ENCODE data around the gene ATP8B4.

ATP8B4 gene

GRCh38 chr15:50057905-50058639, 61.0 kb downstream of the ATP8B4 start:
- DNase-seq, result no peak

DNA sequence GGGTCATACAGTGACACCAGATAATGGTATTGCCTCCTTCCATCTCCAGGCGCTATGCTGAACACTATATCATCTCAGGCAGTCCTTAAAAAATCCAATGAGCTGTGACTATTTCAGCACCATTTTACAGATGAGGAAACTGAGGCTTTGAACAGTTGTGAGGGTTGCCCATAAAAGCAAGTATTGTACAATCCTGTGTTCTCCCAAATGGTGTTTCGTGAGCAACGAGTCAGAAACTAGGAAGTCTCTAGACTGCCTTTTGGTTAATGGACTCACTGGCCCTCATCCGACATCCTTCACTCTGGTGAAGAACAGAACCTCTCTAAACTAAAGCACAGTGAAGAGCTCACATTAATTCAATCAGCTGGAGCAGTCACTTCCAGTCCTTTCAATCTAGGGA, 61.8 kb downstream of the ATP8B4 start:
- DNase-seq, result no peak

GRCh38 chr15:50055750-50056157, 63.3 kb downstream of the ATP8B4 start:
- no peak for DNase-seq

- DNase-seq, result no peak
These were observed 63.7 kb downstream of the ATP8B4 start for GRCh38 chr15:50055332-50055731.

DNA sequence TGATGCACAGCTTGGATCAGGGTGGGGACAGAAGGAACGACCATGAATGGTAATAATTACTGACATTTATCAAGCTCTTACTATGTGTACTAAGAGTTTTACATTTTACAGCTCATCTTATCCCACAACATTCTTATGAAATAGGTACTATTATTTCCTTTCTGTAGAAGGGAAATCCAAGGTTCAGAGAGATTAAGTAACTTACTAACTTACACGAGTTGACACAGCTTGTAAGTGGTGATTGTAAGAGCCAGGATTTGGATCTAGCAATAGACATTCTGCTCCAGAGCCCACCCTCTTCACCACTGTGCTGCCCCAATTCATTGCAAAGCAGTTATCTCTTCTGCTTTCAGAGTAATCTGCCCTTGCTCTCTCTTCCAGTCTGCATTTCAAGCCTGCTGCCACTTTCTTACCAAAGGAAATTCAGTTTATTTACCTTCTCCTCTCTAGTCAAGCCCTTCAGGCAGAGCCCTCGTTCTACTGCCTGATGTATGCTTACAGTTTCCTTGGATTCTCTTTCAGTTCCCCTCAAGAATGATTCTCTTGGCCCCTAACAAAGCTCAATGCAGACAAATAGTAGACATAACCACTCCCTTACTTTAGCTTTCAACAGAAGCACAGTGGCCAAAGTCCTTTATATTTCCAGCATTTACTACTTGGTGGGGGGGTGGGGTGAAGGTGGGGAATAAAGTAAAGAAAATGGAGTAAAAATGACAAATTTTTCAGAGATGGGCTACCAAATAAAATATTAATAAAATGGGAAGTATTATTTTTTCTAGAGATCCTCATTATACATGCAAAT, 65.8 kb downstream of the ATP8B4 start:
- DNase-seq, result no peak

DNA sequence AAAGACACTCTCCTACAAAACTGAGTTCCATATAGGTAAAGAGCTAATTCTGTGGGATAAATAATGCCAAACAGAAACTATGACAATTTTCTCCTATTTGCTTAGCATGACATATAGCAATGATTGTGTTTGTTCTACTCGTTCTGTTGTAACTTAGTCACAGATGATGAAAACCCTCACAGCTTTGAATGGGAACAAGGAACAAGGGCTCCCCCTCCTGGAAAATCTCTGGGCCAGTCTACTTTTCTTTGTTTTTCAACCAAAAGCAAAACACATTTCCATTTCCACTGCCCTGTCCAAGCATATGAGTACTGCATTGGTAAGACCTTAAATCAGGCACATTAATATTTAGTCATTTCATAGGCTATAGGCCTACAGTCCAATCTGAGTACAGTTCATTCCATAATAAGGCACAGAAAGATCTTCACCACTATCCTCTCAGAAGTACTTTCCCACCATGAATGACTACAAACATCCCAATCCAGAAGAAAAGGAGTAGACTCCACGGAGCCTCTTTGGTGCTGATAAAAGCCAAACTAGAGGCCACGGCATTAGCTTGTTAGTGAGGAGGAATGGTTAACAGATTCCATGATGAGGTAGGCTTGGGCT, 67.1 kb downstream of the ATP8B4 start:
- peak; percentile 29 for DNase-seq

DNA sequence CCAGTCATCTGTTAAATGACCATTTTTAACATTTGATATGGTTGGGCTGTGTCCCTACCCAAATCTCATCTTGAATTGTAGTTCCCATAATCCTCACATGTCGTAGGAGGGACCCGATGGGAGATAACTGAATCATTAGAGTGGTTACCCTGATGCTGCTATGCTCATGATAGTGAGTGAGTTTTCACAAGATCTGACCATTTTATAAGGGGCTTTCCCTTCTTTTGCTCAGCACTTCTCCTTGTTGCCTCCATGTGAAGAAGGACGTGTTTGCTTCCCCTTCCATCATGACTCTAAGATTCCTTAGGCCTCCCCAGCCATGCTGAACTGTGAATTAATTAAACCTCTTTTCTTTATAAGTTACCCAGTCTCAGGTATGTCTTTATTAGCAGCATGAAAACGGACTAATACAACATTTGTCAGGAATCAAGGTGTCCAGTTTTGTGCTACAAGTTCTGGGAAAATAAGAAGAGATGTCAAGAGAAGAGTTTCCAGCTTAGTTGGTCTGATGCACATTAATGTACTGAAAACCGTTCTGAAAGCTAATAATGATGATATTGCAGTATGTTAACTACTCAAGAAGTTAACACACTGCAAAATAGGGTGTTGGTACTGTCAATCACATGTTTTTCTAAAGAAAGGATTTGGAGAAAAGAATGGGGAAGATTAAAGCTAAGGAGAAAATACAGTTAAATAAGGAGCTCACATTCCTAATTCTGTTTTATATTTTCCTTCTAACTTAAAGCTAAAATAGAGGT, 67.9 kb downstream of the ATP8B4 start:
- DNase-seq, result no peak

- DNase-seq, result no peak
These were observed 69.2 kb downstream of the ATP8B4 start for GRCh38 chr15:50049871-50050270.

DNA sequence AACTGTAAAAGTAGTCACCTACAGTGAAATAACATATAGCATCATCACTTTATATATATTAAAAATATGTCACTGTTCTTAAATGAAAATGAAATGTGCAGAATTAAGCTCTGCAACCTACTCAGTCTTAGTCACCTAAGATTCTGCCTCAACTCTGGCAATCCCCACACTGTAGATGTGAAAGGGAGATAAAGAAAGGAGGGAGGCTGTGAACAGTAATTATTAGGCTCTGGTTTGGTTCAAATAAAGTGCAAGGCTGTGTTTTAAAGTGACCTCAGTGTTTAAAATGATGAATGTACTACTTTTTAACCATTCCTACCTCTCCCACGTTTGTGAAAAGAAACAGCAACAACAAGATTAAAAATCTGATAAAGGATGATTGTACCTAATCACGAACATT, 72.2 kb downstream of the ATP8B4 start:
- DNase-seq, result peak; percentile 23

DNA sequence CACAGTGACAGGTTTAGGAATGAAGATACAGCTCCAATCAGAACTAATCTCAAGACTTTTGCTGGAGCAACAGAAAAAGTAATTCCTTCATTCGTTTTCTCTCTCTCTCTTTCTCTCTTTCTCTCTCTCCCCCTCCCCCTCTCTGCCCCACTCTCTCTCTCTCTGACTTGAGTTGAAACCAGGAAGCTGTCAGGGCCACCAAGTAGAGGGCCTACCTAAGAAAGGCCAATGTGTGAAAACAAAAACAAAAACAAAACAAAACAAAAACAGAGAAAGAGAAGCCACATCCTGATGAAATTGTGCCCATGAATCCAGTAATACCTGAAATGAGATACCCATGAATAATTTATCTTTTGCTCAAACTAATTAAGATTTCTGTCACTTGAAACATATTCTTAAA, 72.9 kb downstream of the ATP8B4 start:
- DNase-seq, result peak; percentile 56

DNA sequence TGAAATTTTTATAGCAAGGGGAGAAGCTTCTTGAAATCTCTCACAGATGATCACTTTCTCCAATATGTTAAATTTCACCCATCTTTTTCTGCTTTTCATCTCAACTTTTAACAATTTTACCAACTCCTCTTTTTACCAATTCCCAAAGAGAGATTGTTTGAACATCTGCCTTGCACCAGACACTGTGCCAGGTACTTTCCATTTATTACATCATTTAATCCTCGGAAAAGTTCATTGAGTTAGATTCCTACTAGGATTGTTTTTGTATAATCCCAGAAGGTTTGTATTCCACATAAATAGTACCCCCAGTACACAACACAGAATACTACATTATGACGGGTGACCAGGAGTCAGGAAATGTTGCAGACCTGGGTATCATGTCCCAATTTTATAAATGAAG, 74.1 kb downstream of the ATP8B4 start:
- DNase-seq, result no peak

- no peak for DNase-seq
These were observed 74.6 kb downstream of the ATP8B4 start for GRCh38 chr15:50044406-50044805.

DNA sequence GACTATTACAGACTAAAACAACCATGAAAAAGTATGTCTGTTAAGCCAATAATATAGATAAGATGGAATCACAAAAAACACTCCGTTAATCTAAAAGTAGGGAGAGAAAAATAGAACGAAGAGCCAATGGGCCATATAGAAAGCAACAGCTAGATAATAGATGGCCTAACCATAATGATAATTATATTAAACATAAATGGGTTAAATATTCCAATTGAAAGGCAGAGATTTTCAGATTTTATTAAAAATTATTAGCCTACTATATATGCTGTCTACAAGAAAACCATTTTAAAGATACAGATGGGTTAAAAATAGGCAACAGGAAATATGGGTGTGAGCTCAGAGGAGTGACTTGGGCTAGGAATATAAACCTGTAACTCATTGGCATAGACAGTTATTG, 76.3 kb downstream of the ATP8B4 start:
- DNase-seq, result no peak

DNA sequence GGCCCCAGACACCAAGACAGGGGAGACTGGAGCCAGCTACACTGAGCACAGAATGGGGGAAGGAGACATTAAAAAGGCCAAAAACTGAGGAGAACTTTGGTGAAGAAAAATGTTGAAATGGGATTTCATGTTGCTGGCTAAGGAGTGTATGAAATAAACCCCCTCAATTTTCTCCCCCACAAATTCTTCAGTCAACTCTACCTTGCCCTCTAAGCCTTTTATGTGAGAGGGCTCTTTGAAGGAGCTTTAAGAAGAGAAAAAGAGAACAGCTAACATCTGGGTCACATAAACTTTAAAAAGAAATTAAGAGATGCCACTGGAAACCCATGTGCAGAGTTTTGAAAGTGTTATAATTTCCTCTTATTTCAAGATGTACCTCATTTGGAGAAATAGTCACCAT, 88.6 kb downstream of the ATP8B4 start:
- no peak for DNase-seq

DNA sequence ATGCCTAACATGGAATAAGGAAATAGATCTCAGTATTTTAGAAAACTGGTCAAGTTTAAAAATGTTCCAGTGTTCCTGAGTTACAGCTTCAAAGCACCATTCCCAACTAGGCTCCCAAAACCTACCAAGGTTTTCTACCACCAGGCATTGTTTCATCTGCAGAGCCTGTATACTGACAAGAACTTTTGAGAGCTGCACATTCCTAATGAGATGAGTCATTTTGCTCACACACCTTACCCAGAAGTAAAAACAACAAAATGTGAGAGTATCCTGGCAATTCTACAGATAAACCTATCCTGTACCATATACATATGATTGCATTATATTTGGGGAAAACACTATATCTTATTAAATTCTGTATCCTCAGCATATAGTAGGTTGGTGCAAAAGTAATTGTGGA, 90.7 kb downstream of the ATP8B4 start:
- DNase-seq, result no peak

- no peak for DNase-seq
These were observed 94.8 kb downstream of the ATP8B4 start for GRCh38 chr15:50024281-50024680.

- no peak for DNase-seq
These were observed 100.5 kb downstream of the ATP8B4 start for GRCh38 chr15:50018491-50018890.

GRCh38 chr15:50017522-50017921, 101.5 kb downstream of the ATP8B4 start:
- DNase-seq, result no peak

GRCh38 chr15:50016951-50017350, 102.1 kb downstream of the ATP8B4 start:
- no peak for DNase-seq

- DNase-seq, result no peak
These were observed 106.2 kb downstream of the ATP8B4 start for GRCh38 chr15:50012790-50013189.

DNA sequence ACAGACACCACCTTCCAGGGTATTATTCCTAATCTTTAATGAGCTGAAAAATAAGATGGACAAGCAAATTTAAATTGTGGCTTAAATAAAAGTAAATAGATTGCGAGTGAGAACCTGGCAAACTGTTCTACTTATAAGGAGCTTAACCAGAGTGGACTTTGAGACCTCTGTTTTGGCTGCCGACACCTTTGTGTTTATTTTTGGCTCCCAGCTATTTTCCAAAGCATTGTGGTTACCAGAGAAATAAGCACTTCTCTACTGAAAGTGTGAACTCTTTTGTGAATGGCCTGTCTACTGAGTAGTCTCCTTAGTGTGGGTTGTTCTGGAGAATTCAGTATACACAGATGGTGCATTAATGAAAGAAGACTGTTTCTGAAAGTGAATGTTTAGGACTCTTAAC, 109.4 kb downstream of the ATP8B4 start:
- no peak for DNase-seq

GRCh38 chr15:50003786-50004334, 115.2 kb downstream of the ATP8B4 start:
- peak; percentile 71 for DNase-seq

DNA sequence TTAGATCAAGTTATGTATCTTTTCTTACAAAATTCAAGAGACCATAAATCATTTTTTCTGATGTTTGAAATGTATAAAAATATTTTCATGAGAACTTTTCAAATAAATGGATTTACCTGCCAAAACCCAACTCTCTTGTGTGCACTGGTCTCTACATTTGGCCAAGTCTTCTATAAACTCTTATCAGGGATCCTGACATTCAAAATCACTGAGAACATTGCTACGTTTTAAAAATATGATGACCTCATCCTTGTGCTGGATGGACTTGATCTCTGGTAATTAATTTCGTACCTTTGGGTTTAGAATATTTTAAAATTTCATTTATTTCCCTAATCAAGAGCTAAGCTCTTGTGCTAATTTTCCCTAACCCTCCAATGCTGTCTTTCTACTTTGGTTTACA, 127.4 kb downstream of the ATP8B4 start:
- no peak for DNase-seq
